Right cardiac atrium (tissue), 5 donors: ENCODE measurements around the gene SEMA3E. TPM values are rescaled to one million over a fixed set of nuclear protein-coding genes. Genes with fewer than 3 reads are reported as not detected.

ENCODE experiments used
- ATAC-seq, 2 donors: fragments of 200-7000 bp; cut with Tn5 transposase; one replicate each; pipeline versions ENCODE4 v1.8.0 to v1.9.1; 2020; ENCODE audit warnings: moderate library complexity in 2 of 2, mild to moderate bottlenecking in 1 of 2
- DNase-seq, 3 donors: peaks; one replicate each; pipeline ENCODE4 v3.0.0-alpha.2; 2020
- H3K27ac ChIP-seq: one replicate; pipeline ENCODE4 v1.5.1; 2013; ENCODE audit warnings: mild to moderate bottlenecking, low read length, control low read depth, moderate library complexity
- H3K27me3 ChIP-seq: one replicate; pipeline ENCODE4 v1.6.1; 2013; ENCODE audit not compliant: control insufficient read depth, insufficient read depth
- H3K4me1 ChIP-seq: one replicate; pipeline ENCODE4 v1.6.1; 2013; ENCODE audit warnings: low read length; ENCODE audit not compliant: control insufficient read depth, insufficient read depth
- H3K4me3 ChIP-seq: one replicate; pipeline ENCODE4 v1.5.1; 2013; ENCODE audit warnings: low read length, control low read depth
- H3K9me3 ChIP-seq: one replicate; pipeline ENCODE4 v1.6.1; 2013; ENCODE audit warnings: low read length; ENCODE audit not compliant: control insufficient read depth
- WGBS: extraction: QIAGEN DNeasy Blood & Tissue Kit; methylation state at CpG from one replicate; pipeline ENCODE4 v1.1.7; 2013; 5-methylcytosine and 5-hydroxymethylcytosine counted together
- intact Hi-C, 4 donors: fragments of 100-400 bp; cut with DNase I; formaldehyde crosslinking; loops; one replicate each; pipeline versions ENCODE4 v1.11.0 to v1.14.0; 2022 to 2023
- polyA plus RNA-seq: library from polyadenylated mRNA; stranded (reverse); fragments of 200-250 nt; gene quantifications from one replicate; pipeline ENCODE4 v1.2.3, GENCODE V29; 2013
- total RNA-seq, 4 donors: library from RNA; stranded (reverse); fragmentation: NEBNext Ultra II Directional; extraction: Animal tissue kit (Norgen Biotek cat#: 25700); gene quantifications; one replicate each; pipeline ENCODE4 v1.2.1, GENCODE V29; 2021
- donor health status: healthy with polysubstance abuse.
- donor health status: DM: no; HTN: yes; CAD: no.
- donor health status: DM: no; HTN: no; CAD: no.
- donor health status: DM: no; HTN: yes; CAD: no; lungs with severe emphysema.
- donor health status: DM: yes; HTN: yes; CAD: no.

Gene SEMA3E
- total and polyA plus RNA-seq, 5 donors, result 0.02 to 1.4 (median 0.23) TPM

DNA sequence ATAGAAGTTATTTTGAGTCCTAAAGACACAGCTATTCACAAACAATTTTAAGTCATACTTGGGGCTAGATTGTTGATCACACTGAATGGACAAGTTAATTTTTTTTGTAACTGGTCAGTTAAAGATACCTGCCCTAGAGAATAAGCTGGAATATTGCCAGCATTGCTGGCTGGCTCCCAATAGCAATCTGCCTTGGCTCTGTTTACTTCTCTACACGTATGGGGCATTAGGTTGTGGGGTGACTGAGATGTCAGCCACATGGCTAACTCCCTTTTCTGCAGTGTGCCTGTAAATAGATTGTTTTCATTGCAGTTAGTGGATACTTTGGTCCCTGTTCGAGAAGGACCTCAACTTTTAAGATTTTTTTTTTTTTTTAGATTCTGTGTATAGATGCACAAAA, 128.2 kb downstream of the SEMA3E start:
- WGBS, result 5% methylated on average over 2 of the region's 2 CpGs
- ATAC-seq, result no peak
- H3K4me3 ChIP-seq, result no peak overlapping the region
- H3K27ac ChIP-seq, result no peak overlapping the region
- no peaks in the 10 kb centered on the region for H3K27me3 ChIP-seq
- no peaks in the 10 kb centered on the region for H3K9me3 ChIP-seq
- intact Hi-C loops, result no loop called here
- no peaks in the 10 kb centered on the region for H3K4me1 ChIP-seq
- DNase-seq, result no peak

DNA sequence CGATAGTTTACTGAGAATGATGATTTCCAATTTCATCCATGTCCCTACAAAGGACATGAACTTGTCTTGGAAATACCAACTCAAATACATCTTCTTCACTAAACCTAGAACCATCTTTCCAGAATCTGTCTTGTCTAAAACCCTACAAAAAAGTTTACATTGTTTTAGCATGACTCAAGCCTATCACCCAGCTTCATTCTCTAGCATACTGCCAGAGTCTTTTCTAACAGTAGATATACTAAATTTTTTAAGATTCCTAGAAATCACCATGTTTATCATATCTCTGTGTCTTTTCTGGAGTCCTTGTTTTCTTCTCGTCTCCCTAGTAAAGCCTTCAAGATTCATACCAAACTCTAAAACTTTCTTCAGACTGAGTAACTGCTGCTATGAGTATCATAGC, 129.7 kb downstream of the SEMA3E start:
- 75% methylated on average over 2 of the region's 2 CpGs for WGBS
- H3K9me3 ChIP-seq, result no peaks in the 10 kb centered on the region
- H3K4me3 ChIP-seq, result no peak overlapping the region
- no peaks in the 10 kb centered on the region for H3K4me1 ChIP-seq
- intact Hi-C loops, result no loop called here
- H3K27ac ChIP-seq, result no peak overlapping the region
- no peak for ATAC-seq
- no peaks in the 10 kb centered on the region for H3K27me3 ChIP-seq
- no peak for DNase-seq

DNA sequence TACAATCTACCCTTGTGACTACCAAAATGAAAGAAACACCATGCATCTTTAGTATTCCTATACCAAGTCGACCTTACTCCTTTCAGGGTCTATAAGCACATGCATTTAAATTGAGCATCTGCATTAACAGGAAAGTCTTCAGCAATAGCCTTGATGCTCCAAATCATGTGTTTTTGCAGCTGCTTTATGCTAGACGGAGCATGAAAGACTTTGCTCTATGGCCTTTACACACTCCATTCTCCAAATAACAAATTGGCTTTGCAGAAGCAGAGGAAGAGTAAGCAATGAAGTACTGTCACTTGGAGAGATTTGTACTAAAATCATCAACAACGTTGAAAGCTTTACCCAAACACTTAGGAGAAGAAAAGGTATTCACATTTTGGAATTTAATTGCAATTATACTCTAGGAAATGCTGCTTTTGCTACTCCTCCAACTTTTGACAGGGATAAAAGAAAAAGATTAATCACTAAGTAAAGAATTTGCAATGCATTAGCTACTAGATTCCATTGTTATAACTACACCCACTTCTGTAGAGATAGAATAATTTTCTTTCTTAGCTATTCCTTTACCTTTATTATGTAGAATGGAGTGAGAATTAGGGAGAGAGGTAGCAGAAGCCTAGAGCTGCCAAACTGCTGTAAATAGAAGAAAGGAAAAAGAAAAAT, 131.8 kb downstream of the SEMA3E start:
- WGBS, result 60% methylated on average over 3 of the region's 3 CpGs
- no peaks in the 10 kb centered on the region for H3K27me3 ChIP-seq
- H3K4me3 ChIP-seq, result no peak overlapping the region
- H3K27ac ChIP-seq, result no peak overlapping the region
- ATAC-seq (no peak), DNase-seq (no peak)
- no peaks in the 10 kb centered on the region for H3K4me1 ChIP-seq
- intact Hi-C loops, result no loop called here
- no peaks in the 10 kb centered on the region for H3K9me3 ChIP-seq

DNA sequence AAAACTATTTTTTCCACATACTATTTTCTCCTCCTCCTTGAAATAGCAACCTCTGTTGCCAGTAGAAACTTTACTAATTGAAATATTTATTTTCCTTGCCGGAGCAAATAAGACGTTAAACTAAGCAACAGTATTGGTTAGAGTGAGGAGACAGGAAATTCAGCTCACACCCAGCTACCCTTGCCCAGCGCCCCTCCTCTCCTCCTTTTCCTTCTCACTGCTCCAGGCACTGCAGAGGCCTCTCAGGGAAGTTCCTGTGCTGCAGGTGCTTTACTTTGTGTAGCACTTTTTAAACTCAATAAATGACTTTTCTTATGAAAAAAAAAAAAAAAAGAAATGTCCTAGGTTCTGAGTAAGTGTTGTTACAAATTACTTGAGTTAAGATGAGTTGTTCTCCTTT, 134.0 kb downstream of the SEMA3E start:
- no peak for DNase-seq
- Histone ChIP-seq H3K9me3 (no peaks in the 10 kb centered on the region), H3K4me3 (no peak overlapping the region), H3K4me1 (no peaks in the 10 kb centered on the region), H3K27me3 (no peaks in the 10 kb centered on the region), H3K27ac (no peak overlapping the region)
- intact Hi-C loops, result no loop called here
- no peak for ATAC-seq
- 45% methylated on average over 3 of the region's 3 CpGs for WGBS

- intact Hi-C loops, result no loop called here
- H3K27me3 ChIP-seq, result no peaks in the 10 kb centered on the region
- WGBS, result 79% methylated on average over 3 of the region's 3 CpGs
- H3K4me1 ChIP-seq, result no peaks in the 10 kb centered on the region
- no peak for DNase-seq
- H3K27ac ChIP-seq, result no peak overlapping the region
- no peak overlapping the region for H3K4me3 ChIP-seq
- ATAC-seq, result no peak
- no peaks in the 10 kb centered on the region for H3K9me3 ChIP-seq
These were observed 139.5 kb downstream of the SEMA3E start for GRCh38 chr7:83509255-83510021.

DNA sequence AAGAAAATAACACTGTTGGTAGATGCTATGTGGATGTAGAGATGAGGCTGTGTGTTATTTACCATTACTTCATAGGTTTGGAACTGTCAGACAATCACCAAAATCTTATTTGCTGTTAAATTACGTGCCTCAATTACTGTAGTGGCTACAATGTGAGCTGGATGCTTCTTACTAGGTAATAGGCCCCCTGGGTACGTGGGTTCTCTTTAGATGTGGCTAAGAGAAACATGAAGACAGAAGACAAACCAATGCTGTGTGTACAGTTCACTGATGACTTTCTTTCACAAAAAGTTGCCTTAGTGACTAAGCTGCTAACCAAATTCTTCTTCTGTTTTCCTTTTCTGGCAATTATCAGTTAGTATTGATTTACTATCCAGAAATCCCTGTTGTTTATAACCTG, 144.6 kb downstream of the SEMA3E start:
- intact Hi-C loops, result no loop called here
- no peak overlapping the region for H3K27ac ChIP-seq
- no peaks in the 10 kb centered on the region for H3K4me1 ChIP-seq
- 53% methylated on average over 2 of the region's 2 CpGs for WGBS
- ATAC-seq (no peak), DNase-seq (no peak)
- no peak overlapping the region for H3K4me3 ChIP-seq
- H3K9me3 ChIP-seq, result no peaks in the 10 kb centered on the region
- no peaks in the 10 kb centered on the region for H3K27me3 ChIP-seq

DNA sequence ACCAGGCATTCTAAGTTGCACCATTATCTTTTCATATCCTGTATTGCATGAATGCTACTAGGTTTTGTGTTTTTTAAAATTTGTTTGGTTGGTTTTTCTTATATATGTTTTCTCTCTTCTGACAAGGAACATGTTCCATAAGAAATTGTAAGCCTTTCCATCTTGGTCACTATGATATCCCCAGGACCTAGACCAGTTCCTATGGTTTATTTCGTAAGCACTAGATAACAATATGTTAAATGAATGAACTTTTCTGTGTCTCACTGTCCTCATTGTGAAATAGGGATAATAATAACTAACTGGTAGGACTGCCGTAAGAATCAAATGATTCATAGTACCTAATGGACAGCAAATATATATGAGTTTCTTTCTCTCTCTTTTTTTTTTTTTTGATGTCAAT, 146.3 kb downstream of the SEMA3E start:
- H3K9me3 ChIP-seq, result no peaks in the 10 kb centered on the region
- H3K27me3 ChIP-seq, result no peaks in the 10 kb centered on the region
- no peak overlapping the region for H3K4me3 ChIP-seq
- WGBS, result 80% methylated on average over 2 of the region's 2 CpGs
- no peaks in the 10 kb centered on the region for H3K4me1 ChIP-seq
- ATAC-seq (no peak), DNase-seq (no peak)
- H3K27ac ChIP-seq, result no peak overlapping the region
- intact Hi-C loops, result no loop called here

DNA sequence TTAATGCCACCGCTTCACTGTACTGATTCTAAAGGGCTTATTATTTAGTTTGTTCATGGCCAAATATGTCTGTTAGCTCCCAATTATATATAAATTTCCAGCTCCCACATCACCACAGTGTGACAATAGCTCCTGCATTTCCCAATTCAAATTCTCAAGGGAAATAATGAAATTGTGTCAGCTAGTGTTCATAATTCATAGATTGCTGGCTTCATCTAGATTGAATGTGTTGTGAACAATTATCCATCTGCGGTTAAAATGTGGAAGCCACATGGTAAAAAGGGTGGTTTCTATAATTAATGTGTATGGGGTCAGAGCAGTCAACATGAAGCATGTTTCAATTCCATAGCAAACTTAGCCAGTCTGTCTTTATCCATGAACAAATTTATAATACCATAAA, 154.3 kb downstream of the SEMA3E start:
- H3K9me3 ChIP-seq, result no peaks in the 10 kb centered on the region
- no peaks in the 10 kb centered on the region for H3K27me3 ChIP-seq
- ATAC-seq (no peak), DNase-seq (no peak)
- H3K4me1 ChIP-seq, result no peaks in the 10 kb centered on the region
- WGBS, result 91% methylated on average over 2 of the region's 2 CpGs
- intact Hi-C loops, result no loop called here
- no peak overlapping the region for H3K27ac ChIP-seq
- no peak overlapping the region for H3K4me3 ChIP-seq

DNA sequence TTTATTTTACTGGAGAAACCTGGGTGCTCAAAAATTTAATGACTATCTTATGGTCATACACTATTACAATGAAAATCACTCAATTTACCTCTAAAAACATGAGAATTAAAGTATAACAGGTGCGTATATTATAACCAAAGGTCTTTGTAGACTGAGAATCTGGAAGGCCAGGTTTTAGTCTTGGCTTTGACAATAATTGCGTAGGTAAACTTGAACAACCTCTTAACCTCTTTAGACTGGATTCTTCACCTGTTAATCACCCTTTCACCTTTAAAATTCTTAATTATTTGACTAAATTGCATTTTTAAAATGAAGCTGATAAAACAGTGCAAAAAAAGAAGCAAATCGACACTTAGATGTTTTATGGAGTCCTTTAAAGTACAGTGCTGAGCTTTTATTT, 156.1 kb downstream of the SEMA3E start:
- H3K4me3 ChIP-seq, result no peak overlapping the region
- no peaks in the 10 kb centered on the region for H3K9me3 ChIP-seq
- 75% methylated on average over 3 of the region's 3 CpGs for WGBS
- DNase-seq (no peak), ATAC-seq (no peak)
- no peaks in the 10 kb centered on the region for H3K27me3 ChIP-seq
- no peaks in the 10 kb centered on the region for H3K4me1 ChIP-seq
- intact Hi-C loops, result no loop called here
- H3K27ac ChIP-seq, result no peak overlapping the region

DNA sequence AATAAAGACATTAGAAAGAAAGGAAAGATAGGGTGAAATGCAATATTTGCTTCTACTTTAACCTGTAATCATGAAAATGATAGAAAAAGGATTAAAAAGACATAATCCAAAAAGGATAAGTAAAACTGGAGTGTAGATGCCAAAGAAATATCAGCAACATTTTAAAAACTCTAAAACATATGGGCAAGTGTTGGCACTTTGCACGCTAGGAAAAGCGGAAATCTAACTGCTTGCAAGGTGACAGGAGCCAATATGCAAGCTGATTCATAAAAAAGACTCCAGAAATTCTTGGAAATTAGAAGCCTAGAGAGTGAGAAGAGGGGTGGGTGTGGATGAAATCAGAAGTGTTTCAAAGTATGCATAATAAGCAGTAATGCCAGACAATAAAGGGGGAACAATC, 161.1 kb downstream of the SEMA3E start:
- ATAC-seq, result no peak
- 80% methylated on average over 2 of the region's 2 CpGs for WGBS
- Histone ChIP-seq H3K4me3 (no peak overlapping the region), H3K9me3 (no peaks in the 10 kb centered on the region), H3K4me1 (no peaks in the 10 kb centered on the region), H3K27me3 (no peaks in the 10 kb centered on the region), H3K27ac (no peak overlapping the region)
- DNase-seq, result no peak
- intact Hi-C loops, result no loop called here

- Histone ChIP-seq H3K27ac (no peak overlapping the region), H3K4me3 (no peak overlapping the region), H3K27me3 (no peaks in the 10 kb centered on the region), H3K4me1 (no peaks in the 10 kb centered on the region), H3K9me3 (no peaks in the 10 kb centered on the region)
- intact Hi-C loops, result no loop called here
- WGBS, result 65% methylated on average over 2 of the region's 2 CpGs
- no peak for DNase-seq
- ATAC-seq, result no peak
These were observed 162.0 kb downstream of the SEMA3E start for GRCh38 chr7:83486957-83487356.
